Measurements from ENCODE around the gene PLEKHG4B. TPM values are rescaled to one million over a fixed set of nuclear protein-coding genes. Genes with fewer than 3 reads are reported as not detected.

Gene PLEKHG4B
- total and polyA plus RNA-seq, 3 experiments from 2014 or later, result not detected

DNA sequence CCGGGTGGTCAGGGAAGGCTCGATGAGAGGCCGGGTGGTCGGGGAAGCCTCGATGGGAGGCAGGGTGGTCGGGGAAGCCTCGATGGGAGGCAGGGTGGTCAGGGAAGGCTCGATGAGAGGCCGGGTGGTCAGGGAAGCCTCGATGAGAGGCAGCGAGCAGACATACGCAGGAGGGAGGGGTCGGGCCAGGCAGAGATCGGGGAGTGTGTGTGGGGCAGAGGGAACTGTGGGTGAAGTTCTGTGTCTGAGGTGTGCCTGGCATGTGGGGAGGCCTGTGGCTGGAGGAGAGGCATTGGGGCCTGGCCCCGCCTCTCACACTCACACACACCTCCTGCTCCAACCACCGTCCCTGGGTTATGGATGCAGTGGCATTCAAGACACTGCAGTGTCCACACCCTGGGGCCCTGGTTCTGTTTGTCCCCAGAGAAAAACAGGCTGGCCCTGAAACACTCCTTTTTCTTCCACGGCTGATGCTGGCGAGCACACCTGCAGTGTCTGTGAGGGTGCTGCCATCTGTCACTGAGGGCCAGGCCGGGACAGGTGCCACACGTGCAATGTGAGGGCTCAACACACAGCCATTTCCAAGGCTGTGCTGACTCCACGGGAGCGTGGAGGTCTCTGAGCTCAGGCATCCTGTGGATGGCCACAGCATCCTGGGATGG is 6.5 kb upstream of the PLEKHG4B start:
- peaks cover 1% of the 10 kb centered on the region for H3K27me3 ChIP-seq (ENCODE audit: insufficient read depth, low read length, poor library complexity, severe bottlenecking)
- CTCF ChIA-PET, result no interaction called here
- H3K9me3 ChIP-seq (ENCODE audit: low read length), result no peaks in the 10 kb centered on the region
- POLR2A ChIA-PET, result no interaction called here
- H3K4me1 Mint-ChIP-seq, result no peaks in the 10 kb centered on the region
- peaks cover 0 to 10% (median 0%) of the 10 kb centered on the region in 5 donors for H3K9me3 Mint-ChIP-seq
- H3K27ac ChIP-seq (ENCODE audit: low read depth, low read length), result no peak overlapping the region
- H3K4me1 ChIP-seq (ENCODE audit: insufficient read depth, low read length), result no peaks in the 10 kb centered on the region
- H3K4me3 Mint-ChIP-seq, result no peak overlapping the region
- H3K27ac Mint-ChIP-seq, result no peak overlapping the region
- H3K27me3 Mint-ChIP-seq, result peaks cover 19 to 74% of the 10 kb centered on the region in 2 donors
- H3K36me3 ChIP-seq (ENCODE audit: insufficient read depth, low read length), result no peaks in the 10 kb centered on the region
- no peak for DNase-seq
- no peak overlapping the region for H3K4me3 ChIP-seq (ENCODE audit: low read length)
- peaks cover 0 to 5% (median 3%) of the 10 kb centered on the region in 3 donors for H3K36me3 Mint-ChIP-seq

DNA sequence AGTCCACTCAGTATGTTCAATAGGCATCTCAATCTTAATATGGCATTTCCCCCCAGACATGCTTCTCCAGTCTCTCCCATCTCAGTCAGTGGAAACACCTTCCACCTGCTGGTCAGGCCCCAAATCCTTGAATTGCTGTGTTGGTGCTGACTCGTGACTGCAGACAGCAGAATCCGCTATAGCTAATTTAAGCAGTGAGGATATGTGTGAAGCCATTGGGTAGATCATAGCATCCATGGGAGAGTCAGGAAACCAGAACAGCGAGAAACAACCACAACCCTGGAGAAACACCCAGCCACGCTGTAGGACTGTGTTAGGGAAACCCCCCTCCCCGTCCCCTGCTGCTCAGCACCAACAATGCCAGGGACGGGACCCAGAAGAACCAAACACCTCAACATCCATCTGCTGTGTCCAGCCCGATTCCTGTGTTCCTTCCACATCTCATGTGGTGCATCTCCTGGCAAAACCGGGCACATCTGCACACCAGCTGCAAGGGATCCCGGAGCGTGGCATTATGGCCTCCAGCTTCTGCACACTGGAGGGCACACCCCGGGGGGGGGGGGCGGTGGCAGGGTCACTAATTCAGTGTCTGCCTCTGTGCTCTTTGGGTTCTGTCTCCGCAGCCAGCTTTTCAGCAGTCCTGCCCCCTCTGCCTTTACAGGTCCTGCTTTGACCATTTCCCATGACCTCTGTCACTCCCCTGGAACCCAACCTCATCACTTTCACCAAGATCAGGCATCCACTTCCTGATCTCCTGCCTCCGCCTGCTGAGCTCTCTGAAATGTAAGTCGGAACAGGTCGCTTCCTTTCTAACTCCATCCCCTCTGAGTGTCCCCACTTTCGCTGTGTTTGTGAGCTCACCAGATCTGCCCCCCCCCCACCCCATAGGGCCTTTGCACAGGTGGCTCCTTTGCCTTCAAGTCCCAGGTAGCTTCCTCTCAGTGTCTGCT is 2.4 kb upstream of the PLEKHG4B start:
- Mint-ChIP-seq H3K36me3 (no peaks in the 10 kb centered on the region), H3K9me3 (peaks cover 0 to 9% (median 0%) of the 10 kb centered on the region in 5 donors), H3K4me1 (peaks cover 0 to 10% (median 5%) of the 10 kb centered on the region in 3 donors), H3K27me3 (peaks cover 36 to 71% of the 10 kb centered on the region in 2 donors), H3K27ac (no peak overlapping the region), H3K4me3 (no peak overlapping the region)
- Histone ChIP-seq H3K36me3 (ENCODE audit: insufficient read depth, low read length) (no peaks in the 10 kb centered on the region), H3K27me3 (ENCODE audit: insufficient read depth, low read length, poor library complexity, severe bottlenecking) (peaks cover 27% of the 10 kb centered on the region), H3K4me3 (ENCODE audit: low read length) (no peak overlapping the region), H3K9me3 (ENCODE audit: low read length) (no peaks in the 10 kb centered on the region), H3K27ac (ENCODE audit: low read depth, low read length) (no peak overlapping the region), H3K4me1 (ENCODE audit: insufficient read depth, low read length) (no peaks in the 10 kb centered on the region)
- DNase-seq, result no peak
- POLR2A ChIA-PET, result no interaction called here
- CTCF ChIA-PET, result no interaction called here

DNA sequence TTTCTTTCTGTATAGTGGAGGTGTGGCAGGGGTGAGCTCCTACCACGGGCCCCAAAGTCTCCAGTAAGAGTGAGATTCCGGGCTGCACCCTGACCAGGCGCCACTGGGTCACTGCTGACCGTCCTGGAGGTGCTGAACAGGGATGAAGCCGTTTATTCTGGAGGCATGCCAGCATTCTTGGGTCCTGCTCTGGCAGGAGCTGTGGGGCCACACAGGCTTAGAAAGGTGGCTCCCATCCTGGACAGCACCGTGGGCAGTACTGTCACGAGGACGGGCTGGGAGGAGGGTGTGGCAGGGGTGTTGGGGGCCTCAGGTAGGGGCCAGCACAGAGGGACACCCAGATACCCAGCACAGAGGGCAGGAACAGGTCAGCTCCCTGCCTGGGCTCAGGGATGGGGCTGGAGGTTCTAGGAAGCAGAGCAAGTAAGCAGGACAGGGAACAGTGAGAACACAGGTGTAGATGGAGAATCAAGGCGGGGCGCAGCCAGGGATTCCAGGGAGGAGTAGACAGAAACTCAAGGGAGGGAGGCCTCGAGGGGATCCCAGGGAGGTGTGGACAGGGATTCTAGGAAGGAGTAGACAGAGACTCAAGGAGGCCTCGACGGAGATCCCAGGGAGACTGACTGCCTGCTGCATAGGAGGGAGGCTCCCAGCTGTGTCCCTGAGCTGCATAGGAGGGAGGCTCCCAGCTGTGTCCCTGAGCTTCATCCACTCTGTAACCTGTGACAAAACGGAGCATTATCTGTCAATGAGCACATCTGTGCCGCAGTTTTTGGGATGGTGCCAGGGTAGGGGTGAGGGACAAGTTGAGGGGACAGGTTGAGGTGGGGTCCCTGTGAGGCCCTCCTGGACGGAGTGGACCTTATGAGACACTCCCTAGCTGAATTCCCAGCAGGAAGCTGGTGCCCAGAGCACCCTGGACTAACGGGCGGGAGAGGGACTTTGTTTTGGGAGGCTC is 1.1 kb upstream of the PLEKHG4B start:
- H3K27ac Mint-ChIP-seq, result no peak overlapping the region
- H3K4me1 Mint-ChIP-seq, result peaks cover 0 to 10% (median 5%) of the 10 kb centered on the region in 3 donors
- DNase-seq, result no peak
- Histone ChIP-seq H3K4me1 (ENCODE audit: insufficient read depth, low read length) (no peaks in the 10 kb centered on the region), H3K4me3 (ENCODE audit: low read length) (no peak overlapping the region), H3K36me3 (ENCODE audit: insufficient read depth, low read length) (no peaks in the 10 kb centered on the region), H3K9me3 (ENCODE audit: low read length) (no peaks in the 10 kb centered on the region), H3K27me3 (ENCODE audit: insufficient read depth, low read length, poor library complexity, severe bottlenecking) (peaks cover 27% of the 10 kb centered on the region), H3K27ac (ENCODE audit: low read depth, low read length) (no peak overlapping the region)
- peaks cover 42 to 77% of the 10 kb centered on the region in 2 donors for H3K27me3 Mint-ChIP-seq
- ChIA-PET POLR2A (no interaction called here), CTCF (no interaction called here)
- no peaks in the 10 kb centered on the region for H3K36me3 Mint-ChIP-seq
- peak overlapping the region in 2 of 7 donors; percentile 41 to 57 for H3K4me3 Mint-ChIP-seq
- H3K9me3 Mint-ChIP-seq, result peaks cover 0 to 6% (median 0%) of the 10 kb centered on the region in 5 donors

DNA sequence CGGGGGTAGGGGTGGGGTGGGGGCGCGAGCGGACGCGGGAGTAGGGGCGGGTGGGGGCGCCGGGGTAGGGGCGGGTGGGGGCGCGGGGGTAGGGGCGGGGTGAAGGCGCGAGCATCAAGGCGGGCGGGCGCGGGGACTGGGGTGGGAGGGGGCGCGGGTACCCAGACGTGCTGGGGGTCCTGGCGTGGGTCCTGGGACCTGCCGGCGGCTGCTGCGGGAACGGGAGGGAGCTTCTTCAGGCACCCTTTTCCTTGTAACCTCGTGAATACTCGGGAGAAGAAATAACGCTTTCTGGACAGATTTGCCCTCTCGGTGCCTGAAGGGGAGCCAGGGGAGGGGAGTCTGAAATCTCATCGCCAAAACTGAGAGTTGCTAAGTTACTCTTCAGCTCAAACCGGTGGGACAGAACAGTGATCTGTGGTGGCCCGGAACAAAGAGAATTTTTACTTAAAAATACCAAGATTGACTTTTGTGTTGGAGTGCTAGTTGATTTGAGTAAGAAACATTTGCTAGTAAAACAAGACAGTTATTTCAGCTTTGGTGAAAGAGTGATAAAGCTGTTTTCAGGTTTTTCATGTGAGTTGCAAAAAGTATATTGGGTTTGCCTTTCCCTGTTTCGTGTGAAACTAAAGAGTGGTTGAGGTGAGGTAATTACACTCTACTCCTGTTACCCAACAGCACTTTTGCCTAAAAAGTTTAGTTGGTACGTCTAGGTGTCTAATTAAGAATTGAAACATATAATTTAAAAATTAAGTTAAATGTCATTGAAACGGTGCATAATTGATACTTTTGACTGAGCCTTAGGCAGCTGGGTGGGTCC is 643 bp downstream of the PLEKHG4B start:
- Mint-ChIP-seq H3K9me3 (peaks cover 0 to 4% (median 0%) of the 10 kb centered on the region in 5 donors), H3K27me3 (peaks cover 42 to 75% of the 10 kb centered on the region in 2 donors), H3K27ac (no peak overlapping the region), H3K4me1 (peaks cover 0 to 10% (median 5%) of the 10 kb centered on the region in 3 donors), H3K4me3 (peak overlapping the region in 1 of 7 donors; percentile 20), H3K36me3 (no peaks in the 10 kb centered on the region)
- ChIA-PET POLR2A (no interaction called here), CTCF (no interaction called here)
- no peak overlapping the region for H3K4me3 ChIP-seq (ENCODE audit: low read length)
- H3K4me1 ChIP-seq (ENCODE audit: insufficient read depth, low read length), result no peaks in the 10 kb centered on the region
- H3K27ac ChIP-seq (ENCODE audit: low read depth, low read length), result no peak overlapping the region
- H3K36me3 ChIP-seq (ENCODE audit: insufficient read depth, low read length), result no peaks in the 10 kb centered on the region
- no peak for DNase-seq
- no peaks in the 10 kb centered on the region for H3K9me3 ChIP-seq (ENCODE audit: low read length)
- H3K27me3 ChIP-seq (ENCODE audit: insufficient read depth, low read length, poor library complexity, severe bottlenecking), result peaks cover 27% of the 10 kb centered on the region

DNA sequence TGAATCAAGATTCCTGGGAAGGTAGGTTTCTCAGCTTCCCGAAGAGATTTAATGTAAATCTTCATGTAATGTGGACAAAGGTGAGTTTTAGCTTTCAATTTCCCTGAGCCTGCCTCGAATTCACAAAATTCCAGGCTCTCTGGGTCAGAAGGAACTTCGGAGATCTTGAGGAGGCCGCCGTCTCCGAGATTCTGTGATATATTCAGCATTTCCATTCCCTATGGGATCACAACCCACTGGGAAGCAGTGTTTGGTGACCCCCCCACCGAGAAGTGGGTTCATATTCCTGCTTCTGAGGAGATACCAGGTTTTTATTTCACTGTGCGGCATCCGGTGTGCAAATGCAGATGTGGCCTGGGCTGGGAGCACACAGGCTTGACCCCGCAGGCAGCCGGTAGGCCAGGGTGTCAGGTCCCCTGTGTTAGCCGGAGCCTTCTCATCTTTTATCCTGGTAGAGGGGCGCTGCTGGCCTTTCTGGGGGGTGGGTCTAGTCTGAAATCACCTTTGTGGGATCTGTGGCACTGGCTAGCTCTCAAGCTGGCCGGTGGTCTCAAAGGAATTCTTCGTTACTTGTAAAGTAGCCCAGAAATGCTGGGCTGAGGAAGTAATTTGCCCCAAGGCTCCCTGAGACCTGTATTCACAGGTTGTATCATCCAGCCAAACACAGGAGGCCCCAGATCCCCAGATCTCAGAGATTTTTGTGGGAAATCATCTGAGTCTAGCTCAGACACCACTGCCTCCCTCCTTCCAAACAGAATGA is 1.4 kb downstream of the PLEKHG4B start:
- no peaks in the 10 kb centered on the region for H3K36me3 Mint-ChIP-seq
- H3K27me3 ChIP-seq (ENCODE audit: insufficient read depth, low read length, poor library complexity, severe bottlenecking), result peaks cover 27% of the 10 kb centered on the region
- H3K9me3 ChIP-seq (ENCODE audit: low read length), result no peaks in the 10 kb centered on the region
- ChIA-PET CTCF (no interaction called here), POLR2A (no interaction called here)
- no peaks in the 10 kb centered on the region for H3K36me3 ChIP-seq (ENCODE audit: insufficient read depth, low read length)
- H3K4me1 ChIP-seq (ENCODE audit: insufficient read depth, low read length), result no peaks in the 10 kb centered on the region
- H3K27me3 Mint-ChIP-seq, result peaks cover 39 to 71% of the 10 kb centered on the region in 2 donors
- H3K9me3 Mint-ChIP-seq, result peaks cover 0 to 4% (median 0%) of the 10 kb centered on the region in 5 donors
- no peak overlapping the region for H3K4me3 Mint-ChIP-seq
- DNase-seq, result no peak
- no peak overlapping the region for H3K27ac Mint-ChIP-seq
- H3K4me3 ChIP-seq (ENCODE audit: low read length), result no peak overlapping the region
- H3K27ac ChIP-seq (ENCODE audit: low read depth, low read length), result no peak overlapping the region
- H3K4me1 Mint-ChIP-seq, result peaks cover 0 to 10% (median 5%) of the 10 kb centered on the region in 3 donors

DNA sequence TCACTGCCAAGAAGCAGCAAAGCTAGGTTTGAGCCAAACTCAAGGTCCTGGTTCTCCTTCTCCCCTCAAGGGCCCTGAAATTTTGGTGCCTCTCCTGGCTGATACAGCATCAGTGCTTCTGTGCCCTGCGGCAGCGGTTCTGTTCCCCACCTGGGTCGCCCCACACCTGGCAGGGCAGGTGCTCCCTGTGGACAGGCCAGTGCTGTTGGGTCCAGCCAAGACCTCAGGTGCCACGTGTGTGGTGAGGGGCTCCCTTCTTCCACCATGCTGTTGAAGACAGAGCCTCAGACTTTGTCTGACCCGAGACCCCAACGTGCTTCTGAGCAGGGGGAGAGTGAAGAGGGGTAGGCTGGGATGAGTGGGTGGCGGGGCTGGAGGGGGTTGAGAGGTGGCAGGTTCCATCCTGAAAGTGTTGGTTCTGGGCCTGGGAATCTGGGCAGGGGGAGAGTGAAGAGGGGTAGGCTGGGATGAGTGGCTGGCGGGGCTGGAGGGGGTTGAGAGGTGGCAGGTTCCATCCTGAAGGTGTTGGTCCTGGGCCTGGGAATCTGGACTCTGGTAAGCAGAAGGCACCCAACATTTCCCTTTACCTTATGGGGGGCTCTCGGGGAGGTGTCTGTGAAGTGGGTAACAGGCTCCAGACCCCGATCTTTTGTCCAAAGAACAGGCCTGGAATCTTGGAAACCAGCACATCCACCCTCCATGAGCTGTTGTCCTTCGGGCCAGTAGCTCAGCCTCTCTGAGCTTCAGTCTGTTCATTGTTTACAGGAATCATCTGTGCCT is 2.3 kb downstream of the PLEKHG4B start:
- peaks cover 0 to 10% (median 5%) of the 10 kb centered on the region in 3 donors for H3K4me1 Mint-ChIP-seq
- peaks cover 27% of the 10 kb centered on the region for H3K27me3 ChIP-seq (ENCODE audit: insufficient read depth, low read length, poor library complexity, severe bottlenecking)
- no peak overlapping the region for H3K27ac Mint-ChIP-seq
- no peaks in the 10 kb centered on the region for H3K4me1 ChIP-seq (ENCODE audit: insufficient read depth, low read length)
- peaks cover 0 to 4% (median 0%) of the 10 kb centered on the region in 5 donors for H3K9me3 Mint-ChIP-seq
- H3K27me3 Mint-ChIP-seq, result peaks cover 39 to 65% of the 10 kb centered on the region in 2 donors
- no peak for DNase-seq
- no peak overlapping the region for H3K27ac ChIP-seq (ENCODE audit: low read depth, low read length)
- no peak overlapping the region for H3K4me3 Mint-ChIP-seq
- no peaks in the 10 kb centered on the region for H3K36me3 Mint-ChIP-seq
- no peak overlapping the region for H3K4me3 ChIP-seq (ENCODE audit: low read length)
- POLR2A ChIA-PET, result no interaction called here
- CTCF ChIA-PET, result no interaction called here
- H3K36me3 ChIP-seq (ENCODE audit: insufficient read depth, low read length), result no peaks in the 10 kb centered on the region
- no peaks in the 10 kb centered on the region for H3K9me3 ChIP-seq (ENCODE audit: low read length)

Data from CD8-positive, alpha-beta memory T cell (primary cell).